Activated naive CD8-positive, alpha-beta T cell (primary cell): ENCODE results near the gene U2SURP.

Experiments
- H3K27ac Mint-ChIP-seq: one replicate; pipeline ENCODE4 v1.8.0; 2021; ENCODE audit warnings: mixed read lengths
- H3K27me3 Mint-ChIP-seq: one replicate; pipeline ENCODE4 v1.8.0; 2021; ENCODE audit warnings: mixed read lengths
- H3K36me3 Mint-ChIP-seq: one replicate; pipeline ENCODE4 v1.8.0; 2021; ENCODE audit warnings: mixed read lengths
- H3K4me1 Mint-ChIP-seq: one replicate; pipeline ENCODE4 v1.8.0; 2021; ENCODE audit warnings: low read depth, mixed read lengths
- H3K4me3 Mint-ChIP-seq: one replicate; pipeline ENCODE4 v1.8.0; 2021; ENCODE audit warnings: mild to moderate bottlenecking, mixed read lengths
- H3K9me3 Mint-ChIP-seq: one replicate; pipeline ENCODE4 v1.8.0; 2021; ENCODE audit warnings: low read depth, mixed read lengths

The U2SURP gene

GRCh38 chr3:143084856-143085731 is 83.7 kb downstream of the U2SURP start:
- Mint-ChIP-seq H3K36me3 (no peaks in the 10 kb centered on the region), H3K27me3 (peaks cover 2% of the 10 kb centered on the region), H3K4me1 (peaks cover 2% of the 10 kb centered on the region), H3K27ac (no peak overlapping the region), H3K4me3 (no peak overlapping the region), H3K9me3 (no peaks in the 10 kb centered on the region)

GRCh38 chr3:143088835-143089234 is 87.5 kb downstream of the U2SURP start:
- no peaks in the 10 kb centered on the region for H3K27me3 Mint-ChIP-seq
- no peak overlapping the region for H3K4me3 Mint-ChIP-seq
- no peaks in the 10 kb centered on the region for H3K4me1 Mint-ChIP-seq
- H3K9me3 Mint-ChIP-seq, result no peaks in the 10 kb centered on the region
- no peak overlapping the region for H3K27ac Mint-ChIP-seq
- no peaks in the 10 kb centered on the region for H3K36me3 Mint-ChIP-seq

GRCh38 chr3:143089965-143090364 is 88.6 kb downstream of the U2SURP start:
- no peaks in the 10 kb centered on the region for H3K9me3 Mint-ChIP-seq
- no peak overlapping the region for H3K4me3 Mint-ChIP-seq
- H3K27ac Mint-ChIP-seq, result no peak overlapping the region
- H3K4me1 Mint-ChIP-seq, result no peaks in the 10 kb centered on the region
- no peaks in the 10 kb centered on the region for H3K27me3 Mint-ChIP-seq
- H3K36me3 Mint-ChIP-seq, result no peaks in the 10 kb centered on the region

- Mint-ChIP-seq H3K4me3 (no peak overlapping the region), H3K27ac (no peak overlapping the region), H3K36me3 (no peaks in the 10 kb centered on the region), H3K9me3 (no peaks in the 10 kb centered on the region), H3K27me3 (no peaks in the 10 kb centered on the region), H3K4me1 (no peaks in the 10 kb centered on the region)
Observed at GRCh38 chr3:143090486-143090885, 89.1 kb downstream of the U2SURP start.

- H3K4me1 Mint-ChIP-seq, result no peaks in the 10 kb centered on the region
- no peaks in the 10 kb centered on the region for H3K36me3 Mint-ChIP-seq
- H3K9me3 Mint-ChIP-seq, result no peaks in the 10 kb centered on the region
- no peaks in the 10 kb centered on the region for H3K27me3 Mint-ChIP-seq
- H3K27ac Mint-ChIP-seq, result no peak overlapping the region
- no peak overlapping the region for H3K4me3 Mint-ChIP-seq
Observed at GRCh38 chr3:143090976-143091837, 89.8 kb downstream of the U2SURP start.

GRCh38 chr3:143092191-143092590 is 90.8 kb downstream of the U2SURP start:
- Mint-ChIP-seq H3K27ac (no peak overlapping the region), H3K9me3 (no peaks in the 10 kb centered on the region), H3K4me3 (no peak overlapping the region), H3K27me3 (no peaks in the 10 kb centered on the region), H3K36me3 (no peaks in the 10 kb centered on the region), H3K4me1 (no peaks in the 10 kb centered on the region)

- no peak overlapping the region for H3K4me3 Mint-ChIP-seq
- no peaks in the 10 kb centered on the region for H3K36me3 Mint-ChIP-seq
- H3K4me1 Mint-ChIP-seq, result no peaks in the 10 kb centered on the region
- H3K27ac Mint-ChIP-seq, result no peak overlapping the region
- no peaks in the 10 kb centered on the region for H3K9me3 Mint-ChIP-seq
- H3K27me3 Mint-ChIP-seq, result no peaks in the 10 kb centered on the region
Observed at GRCh38 chr3:143095813-143096212, 94.4 kb downstream of the U2SURP start.

GRCh38 chr3:143098032-143098764 is 96.8 kb downstream of the U2SURP start:
- H3K4me1 Mint-ChIP-seq, result no peaks in the 10 kb centered on the region
- no peak overlapping the region for H3K27ac Mint-ChIP-seq
- no peaks in the 10 kb centered on the region for H3K9me3 Mint-ChIP-seq
- no peaks in the 10 kb centered on the region for H3K36me3 Mint-ChIP-seq
- H3K4me3 Mint-ChIP-seq, result no peak overlapping the region
- no peaks in the 10 kb centered on the region for H3K27me3 Mint-ChIP-seq

GRCh38 chr3:143099210-143099609 is 97.8 kb downstream of the U2SURP start:
- H3K4me1 Mint-ChIP-seq, result no peaks in the 10 kb centered on the region
- H3K4me3 Mint-ChIP-seq, result no peak overlapping the region
- no peaks in the 10 kb centered on the region for H3K36me3 Mint-ChIP-seq
- no peak overlapping the region for H3K27ac Mint-ChIP-seq
- no peaks in the 10 kb centered on the region for H3K9me3 Mint-ChIP-seq
- no peaks in the 10 kb centered on the region for H3K27me3 Mint-ChIP-seq

GRCh38 chr3:143099690-143100089 is 98.3 kb downstream of the U2SURP start:
- Mint-ChIP-seq H3K36me3 (no peaks in the 10 kb centered on the region), H3K4me1 (no peaks in the 10 kb centered on the region), H3K27ac (no peak overlapping the region), H3K9me3 (no peaks in the 10 kb centered on the region), H3K4me3 (no peak overlapping the region), H3K27me3 (no peaks in the 10 kb centered on the region)

- Mint-ChIP-seq H3K4me1 (no peaks in the 10 kb centered on the region), H3K27ac (no peak overlapping the region), H3K9me3 (no peaks in the 10 kb centered on the region)
Observed at GRCh38 chr3:143100451-143100850, 99.1 kb downstream of the U2SURP start.

GRCh38 chr3:143101792-143102381 is 100.5 kb downstream of the U2SURP start:
- H3K36me3 Mint-ChIP-seq, result peaks cover 10% of the 10 kb centered on the region
- H3K4me3 Mint-ChIP-seq, result no peak overlapping the region
- H3K27ac Mint-ChIP-seq, result no peak overlapping the region
- H3K9me3 Mint-ChIP-seq, result peaks cover 7% of the 10 kb centered on the region
- no peaks in the 10 kb centered on the region for H3K4me1 Mint-ChIP-seq
- no peaks in the 10 kb centered on the region for H3K27me3 Mint-ChIP-seq

More at GRCh38 chr3:143100451-143100850, 99.1 kb downstream of the U2SURP start:
- H3K4me3 Mint-ChIP-seq, result no peak overlapping the region
- no peaks in the 10 kb centered on the region for H3K36me3 Mint-ChIP-seq
- H3K27me3 Mint-ChIP-seq, result no peaks in the 10 kb centered on the region

GRCh38 chr3:143103652-143104051 is 102.3 kb downstream of the U2SURP start:
- Mint-ChIP-seq H3K36me3 (peaks cover 10% of the 10 kb centered on the region), H3K4me3 (no peak overlapping the region), H3K4me1 (no peaks in the 10 kb centered on the region), H3K9me3 (peaks cover 7% of the 10 kb centered on the region), H3K27me3 (no peaks in the 10 kb centered on the region), H3K27ac (no peak overlapping the region)

GRCh38 chr3:143105170-143105569 is 103.8 kb downstream of the U2SURP start:
- no peaks in the 10 kb centered on the region for H3K4me1 Mint-ChIP-seq
- H3K36me3 Mint-ChIP-seq, result peaks cover 10% of the 10 kb centered on the region
- no peaks in the 10 kb centered on the region for H3K27me3 Mint-ChIP-seq
- H3K4me3 Mint-ChIP-seq, result no peak overlapping the region
- peaks cover 7% of the 10 kb centered on the region for H3K9me3 Mint-ChIP-seq
- H3K27ac Mint-ChIP-seq, result no peak overlapping the region
